ENCODE data around the gene FAM237B. TPM values are rescaled to one million over a fixed set of nuclear protein-coding genes. Genes with fewer than 3 reads are reported as not detected.
"Not testable (repeated sequence)": the region's sequence is repeated elsewhere in the genome, so short reads cannot be mapped to it uniquely, and the experiment has no call there.

The FAM237B gene
- total RNA-seq, 1 experiment from 2014 or later = not detected

- TF ChIP-seq E2F1 (CRISPR knock-in tag; IDR thresholded peaks at IDR 0.05) (no peak), EMX1 (CRISPR knock-in tag; IDR thresholded peaks at IDR 0.05) (no peak), ETV6 (CRISPR knock-in tag; IDR thresholded peaks at IDR 0.05) (no peak)
- TF ChIP-seq, protein P1, sequence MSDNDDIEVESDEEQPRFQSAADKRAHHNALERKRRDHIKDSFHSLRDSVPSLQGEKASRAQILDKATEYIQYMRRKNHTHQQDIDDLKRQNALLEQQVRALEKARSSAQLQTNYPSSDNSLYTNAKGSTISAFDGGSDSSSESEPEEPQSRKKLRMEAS (CRISPR knock-in tag; IDR thresholded peaks at IDR 0.05) = no peak
- TF ChIP-seq, protein P2, sequence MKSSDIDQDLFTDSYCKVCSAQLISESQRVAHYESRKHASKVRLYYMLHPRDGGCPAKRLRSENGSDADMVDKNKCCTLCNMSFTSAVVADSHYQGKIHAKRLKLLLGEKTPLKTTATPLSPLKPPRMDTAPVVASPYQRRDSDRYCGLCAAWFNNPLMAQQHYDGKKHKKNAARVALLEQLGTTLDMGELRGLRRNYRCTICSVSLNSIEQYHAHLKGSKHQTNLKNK (CRISPR knock-in tag; IDR thresholded peaks at IDR 0.05) = no peak
Measured at GRCh38 chr7:90337106-90337505, 16.0 kb upstream of the FAM237B start (continued).

DNA sequence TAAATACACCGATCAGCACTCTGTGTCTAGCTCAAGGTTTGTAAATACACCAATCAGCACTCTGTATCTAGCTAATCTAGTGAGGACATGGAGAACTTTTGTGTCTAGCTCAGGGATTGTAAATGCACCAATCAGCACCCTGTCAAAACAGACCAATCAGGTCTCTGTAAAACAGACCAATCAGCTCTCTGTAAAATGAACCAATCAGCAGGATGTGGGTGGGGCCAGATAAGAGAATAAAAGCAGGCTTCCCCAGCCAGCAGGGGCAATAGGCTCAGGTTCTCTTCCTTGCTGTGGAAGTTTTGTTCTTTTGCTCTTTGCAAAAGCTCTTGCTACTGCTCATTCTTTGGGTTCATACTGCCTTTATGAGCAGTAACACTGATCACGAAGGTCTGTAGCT lies 13.8 kb upstream of the FAM237B start:
- H3K9me3 Mint-ChIP-seq; ATAC-seq; H3K27me3 Mint-ChIP-seq (ENCODE audit: low read depth); CTCF ChIA-PET; DNase-seq (ENCODE audit: low spot score); H3K36me3 Mint-ChIP-seq; H3K27ac Mint-ChIP-seq; H3K4me3 Mint-ChIP-seq; H3K4me1 Mint-ChIP-seq; POLR2A ChIA-PET: not testable (repeated sequence)
- peak; percentile 35; the same call in 1 of the 2 replicates for TF ChIP-seq NFYB (CRISPR knock-in tag; conservative IDR thresholded peaks at IDR 0.05; ENCODE audit: low read depth)

DNA sequence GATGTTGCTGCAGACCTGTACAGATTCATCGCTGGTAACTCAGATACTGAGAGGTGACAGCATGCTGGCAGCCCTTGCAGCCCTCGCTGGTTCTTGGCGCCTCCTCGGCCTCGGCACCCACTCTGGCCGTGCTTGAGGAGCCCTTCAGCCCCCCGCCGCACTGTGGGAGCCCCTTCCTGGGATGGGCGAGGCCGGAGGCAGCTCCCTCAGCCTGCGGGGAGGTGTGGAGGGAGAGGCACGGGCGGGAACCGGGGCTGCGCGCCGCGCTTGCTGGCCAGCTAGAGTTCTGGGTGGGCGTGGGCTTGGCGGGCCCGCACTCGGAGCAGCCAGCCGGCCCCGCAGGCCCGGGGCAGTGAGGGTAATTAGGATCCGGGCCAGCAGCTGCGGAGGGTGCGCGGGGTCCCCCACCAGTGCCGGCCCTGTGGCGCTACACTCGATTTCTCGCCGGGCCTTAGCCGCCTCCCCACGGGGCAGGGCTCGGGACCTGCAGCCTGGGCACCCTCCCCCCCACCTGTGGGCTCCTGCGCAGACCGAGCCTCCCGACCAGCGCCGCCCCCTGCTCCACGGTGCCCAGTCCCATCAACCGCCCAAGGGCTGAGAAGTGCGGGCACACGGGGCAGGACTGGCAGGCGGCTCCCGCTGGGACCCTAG lies 13.2 kb upstream of the FAM237B start:
- no peaks in the 10 kb centered on the region for H3K36me3 Mint-ChIP-seq
- ChIA-PET CTCF (no interaction called here), POLR2A (no interaction called here)
- H3K4me3 Mint-ChIP-seq = no peak overlapping the region
- TF ChIP-seq, protein P3, sequence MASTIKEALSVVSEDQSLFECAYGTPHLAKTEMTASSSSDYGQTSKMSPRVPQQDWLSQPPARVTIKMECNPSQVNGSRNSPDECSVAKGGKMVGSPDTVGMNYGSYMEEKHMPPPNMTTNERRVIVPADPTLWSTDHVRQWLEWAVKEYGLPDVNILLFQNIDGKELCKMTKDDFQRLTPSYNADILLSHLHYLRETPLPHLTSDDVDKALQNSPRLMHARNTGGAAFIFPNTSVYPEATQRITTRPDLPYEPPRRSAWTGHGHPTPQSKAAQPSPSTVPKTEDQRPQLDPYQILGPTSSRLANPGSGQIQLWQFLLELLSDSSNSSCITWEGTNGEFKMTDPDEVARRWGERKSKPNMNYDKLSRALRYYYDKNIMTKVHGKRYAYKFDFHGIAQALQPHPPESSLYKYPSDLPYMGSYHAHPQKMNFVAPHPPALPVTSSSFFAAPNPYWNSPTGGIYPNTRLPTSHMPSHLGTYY (CRISPR knock-in tag; IDR thresholded peaks at IDR 0.05) = no peak
- no peak for TF ChIP-seq SP1 (CRISPR knock-in tag; conservative IDR thresholded peaks at IDR 0.05)
- no peak for TF ChIP-seq IRF1 (CRISPR knock-in tag; IDR thresholded peaks at IDR 0.05)
- TF ChIP-seq, protein P4, sequence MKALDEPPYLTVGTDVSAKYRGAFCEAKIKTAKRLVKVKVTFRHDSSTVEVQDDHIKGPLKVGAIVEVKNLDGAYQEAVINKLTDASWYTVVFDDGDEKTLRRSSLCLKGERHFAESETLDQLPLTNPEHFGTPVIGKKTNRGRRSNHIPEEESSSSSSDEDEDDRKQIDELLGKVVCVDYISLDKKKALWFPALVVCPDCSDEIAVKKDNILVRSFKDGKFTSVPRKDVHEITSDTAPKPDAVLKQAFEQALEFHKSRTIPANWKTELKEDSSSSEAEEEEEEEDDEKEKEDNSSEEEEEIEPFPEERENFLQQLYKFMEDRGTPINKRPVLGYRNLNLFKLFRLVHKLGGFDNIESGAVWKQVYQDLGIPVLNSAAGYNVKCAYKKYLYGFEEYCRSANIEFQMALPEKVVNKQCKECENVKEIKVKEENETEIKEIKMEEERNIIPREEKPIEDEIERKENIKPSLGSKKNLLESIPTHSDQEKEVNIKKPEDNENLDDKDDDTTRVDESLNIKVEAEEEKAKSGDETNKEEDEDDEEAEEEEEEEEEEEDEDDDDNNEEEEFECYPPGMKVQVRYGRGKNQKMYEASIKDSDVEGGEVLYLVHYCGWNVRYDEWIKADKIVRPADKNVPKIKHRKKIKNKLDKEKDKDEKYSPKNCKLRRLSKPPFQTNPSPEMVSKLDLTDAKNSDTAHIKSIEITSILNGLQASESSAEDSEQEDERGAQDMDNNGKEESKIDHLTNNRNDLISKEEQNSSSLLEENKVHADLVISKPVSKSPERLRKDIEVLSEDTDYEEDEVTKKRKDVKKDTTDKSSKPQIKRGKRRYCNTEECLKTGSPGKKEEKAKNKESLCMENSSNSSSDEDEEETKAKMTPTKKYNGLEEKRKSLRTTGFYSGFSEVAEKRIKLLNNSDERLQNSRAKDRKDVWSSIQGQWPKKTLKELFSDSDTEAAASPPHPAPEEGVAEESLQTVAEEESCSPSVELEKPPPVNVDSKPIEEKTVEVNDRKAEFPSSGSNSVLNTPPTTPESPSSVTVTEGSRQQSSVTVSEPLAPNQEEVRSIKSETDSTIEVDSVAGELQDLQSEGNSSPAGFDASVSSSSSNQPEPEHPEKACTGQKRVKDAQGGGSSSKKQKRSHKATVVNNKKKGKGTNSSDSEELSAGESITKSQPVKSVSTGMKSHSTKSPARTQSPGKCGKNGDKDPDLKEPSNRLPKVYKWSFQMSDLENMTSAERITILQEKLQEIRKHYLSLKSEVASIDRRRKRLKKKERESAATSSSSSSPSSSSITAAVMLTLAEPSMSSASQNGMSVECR (CRISPR knock-in tag; IDR thresholded peaks at IDR 0.05; ENCODE audit: borderline replicate concordance) = no peak
- TF ChIP-seq, protein P5, sequence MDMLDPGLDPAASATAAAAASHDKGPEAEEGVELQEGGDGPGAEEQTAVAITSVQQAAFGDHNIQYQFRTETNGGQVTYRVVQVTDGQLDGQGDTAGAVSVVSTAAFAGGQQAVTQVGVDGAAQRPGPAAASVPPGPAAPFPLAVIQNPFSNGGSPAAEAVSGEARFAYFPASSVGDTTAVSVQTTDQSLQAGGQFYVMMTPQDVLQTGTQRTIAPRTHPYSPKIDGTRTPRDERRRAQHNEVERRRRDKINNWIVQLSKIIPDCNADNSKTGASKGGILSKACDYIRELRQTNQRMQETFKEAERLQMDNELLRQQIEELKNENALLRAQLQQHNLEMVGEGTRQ (CRISPR knock-in tag; IDR thresholded peaks at IDR 0.05) = no peak
- no peak for TF ChIP-seq NR3C1 (CRISPR knock-in tag; conservative IDR thresholded peaks at IDR 0.05; ENCODE audit: low read depth)
- TF ChIP-seq NFYB (CRISPR knock-in tag; conservative IDR thresholded peaks at IDR 0.05; ENCODE audit: low read depth) = no peak
- peaks cover 7% of the 10 kb centered on the region; the same call in 1 of the 2 replicates for H3K9me3 Mint-ChIP-seq
- DNase-seq (ENCODE audit: low spot score) = no peak
- H3K27ac Mint-ChIP-seq = no peak overlapping the region
- H3K27me3 Mint-ChIP-seq (ENCODE audit: low read depth) = no peaks in the 10 kb centered on the region; the same call in 1 of the 2 replicates
- H3K4me1 Mint-ChIP-seq = peaks cover 4% of the 10 kb centered on the region
- no peak for ATAC-seq
